Mesenchymal stem cell (in vitro differentiated cells and primary cell): ENCODE data around the gene MGMT.

Source experiments
- DNase-seq: peaks from one replicate; pipeline ENCODE4 v3.0.0-alpha.2; 2013
- H2AFZ ChIP-seq: one replicate; pipeline ENCODE4 v1.6.1; 2013; ENCODE audit warnings: low read depth, mild to moderate bottlenecking, control low read depth, inconsistent platforms, low read length, moderate library complexity
- H2AK5ac ChIP-seq: 2 replicates; pipeline ENCODE4 v1.6.1; 2013; ENCODE audit warnings: low read length, moderate library complexity, mild to moderate bottlenecking, inconsistent platforms; ENCODE audit not compliant: severe bottlenecking
- H2BK120ac ChIP-seq: one replicate; pipeline ENCODE4 v1.6.1; 2013; ENCODE audit warnings: low read depth, mild to moderate bottlenecking, inconsistent platforms, low read length, moderate library complexity
- H2BK12ac ChIP-seq, 2 experiments: one replicate each; pipeline ENCODE4 v1.6.1; 2013; ENCODE audit warnings: inconsistent platforms in 2 of 2, low read length in 2 of 2, mild to moderate bottlenecking in 2 of 2, moderate library complexity in 2 of 2, control low read depth in 1 of 2
- H2BK15ac ChIP-seq: one replicate; pipeline ENCODE4 v1.6.1; 2013; ENCODE audit warnings: mild to moderate bottlenecking, low read depth, inconsistent platforms; ENCODE audit not compliant: poor library complexity, severe bottlenecking
- H2BK5ac ChIP-seq: 2 replicates; pipeline ENCODE4 v1.6.1; 2013; ENCODE audit warnings: low read depth, mild to moderate bottlenecking, low read length, control low read depth, inconsistent platforms; ENCODE audit not compliant: poor library complexity, severe bottlenecking
- H3K14ac ChIP-seq, 2 experiments: one replicate each; pipeline ENCODE4 v1.6.1; 2013; ENCODE audit warnings: inconsistent platforms in 2 of 2, low read length in 2 of 2, control low read depth in 1 of 2, mild to moderate bottlenecking in 1 of 2, moderate library complexity in 1 of 2
- H3K18ac ChIP-seq, 2 experiments: one replicate each; pipeline ENCODE4 v1.6.1; 2013; ENCODE audit warnings: inconsistent platforms in 2 of 2, low read length in 2 of 2, control low read depth in 1 of 2, low read depth in 1 of 2, mild to moderate bottlenecking in 1 of 2
- H3K23ac ChIP-seq, 2 experiments: one replicate each; pipeline ENCODE4 v1.6.1; 2013; ENCODE audit warnings: inconsistent platforms in 2 of 2, low read length in 2 of 2, mild to moderate bottlenecking in 2 of 2, moderate library complexity in 2 of 2, control low read depth in 1 of 2
- H3K27ac ChIP-seq: 2 replicates; pipeline ENCODE4 v1.5.1; 2013; ENCODE audit warnings: mild to moderate bottlenecking, moderate library complexity, low read length, control low read depth, inconsistent platforms; ENCODE audit not compliant: poor library complexity, severe bottlenecking
- H3K27me3 ChIP-seq, 2 experiments: 2 replicates each; pipeline versions ENCODE4 v1.6.1 to v1.7.0; 2013; ENCODE audit warnings: low read length in 2 of 2, mild to moderate bottlenecking in 2 of 2, moderate library complexity in 2 of 2, control low read depth in 1 of 2, inconsistent platforms in 1 of 2; ENCODE audit not compliant: control insufficient read depth in 1 of 2, insufficient read depth in 1 of 2
- H3K36me3 ChIP-seq, 2 experiments: 2 replicates each; pipeline versions ENCODE4 v1.6.1 to v1.7.0; 2013; ENCODE audit warnings: low read length in 2 of 2, control low read depth in 1 of 2, inconsistent platforms in 1 of 2, low read depth in 1 of 2, mild to moderate bottlenecking in 1 of 2; ENCODE audit not compliant: insufficient read depth in 2 of 2, control insufficient read depth in 1 of 2
- H3K4ac ChIP-seq, 2 experiments: one replicate each; pipeline ENCODE4 v1.6.1; 2013; ENCODE audit warnings: inconsistent platforms in 2 of 2, low read length in 2 of 2, mild to moderate bottlenecking in 2 of 2, moderate library complexity in 2 of 2, control low read depth in 1 of 2, low read depth in 1 of 2
- H3K4me1 ChIP-seq: 2 replicates; pipeline ENCODE4 v1.6.1; 2013; ENCODE audit warnings: low read depth, low read length, control low read depth; ENCODE audit not compliant: control insufficient read depth, insufficient read depth
- H3K4me2 ChIP-seq: 2 replicates; pipeline ENCODE4 v1.6.1; 2013; ENCODE audit warnings: low read length, mild to moderate bottlenecking, inconsistent platforms; ENCODE audit not compliant: poor library complexity, severe bottlenecking
- H3K4me3 ChIP-seq, 2 experiments: 2 replicates each; pipeline versions ENCODE4 v1.5.1 to v1.7.0; 2013; ENCODE audit warnings: low read length in 2 of 2, mild to moderate bottlenecking in 2 of 2, control low read depth in 1 of 2, low read depth in 1 of 2; ENCODE audit not compliant: insufficient read depth in 1 of 2
- H3K79me1 ChIP-seq: replicated peaks from 2 replicates; pipeline ENCODE4 v1.6.1; 2013; ENCODE audit warnings: mild to moderate bottlenecking, control low read depth, low read length, inconsistent platforms; ENCODE audit not compliant: poor library complexity, severe bottlenecking
- H3K9ac ChIP-seq: 2 replicates; pipeline ENCODE4 v1.7.0; 2013; ENCODE audit warnings: mild to moderate bottlenecking, low read length, moderate library complexity
- H3K9me3 ChIP-seq: 2 replicates; pipeline ENCODE4 v1.7.0; 2013; ENCODE audit warnings: mild to moderate bottlenecking, low read length; ENCODE audit not compliant: control insufficient read depth
- H4K8ac ChIP-seq: one replicate; pipeline ENCODE4 v1.6.1; 2013; ENCODE audit warnings: inconsistent platforms, mild to moderate bottlenecking, low read length, moderate library complexity
- H4K91ac ChIP-seq: one replicate; pipeline ENCODE4 v1.6.1; 2013; ENCODE audit warnings: mild to moderate bottlenecking, low read length, inconsistent platforms
- WGBS: methylation state at CpG from one replicate; pipeline ENCODE4 v1.1.7; 2013; ENCODE audit warnings: mixed read lengths; 5-methylcytosine and 5-hydroxymethylcytosine counted together

Gene MGMT

DNA sequence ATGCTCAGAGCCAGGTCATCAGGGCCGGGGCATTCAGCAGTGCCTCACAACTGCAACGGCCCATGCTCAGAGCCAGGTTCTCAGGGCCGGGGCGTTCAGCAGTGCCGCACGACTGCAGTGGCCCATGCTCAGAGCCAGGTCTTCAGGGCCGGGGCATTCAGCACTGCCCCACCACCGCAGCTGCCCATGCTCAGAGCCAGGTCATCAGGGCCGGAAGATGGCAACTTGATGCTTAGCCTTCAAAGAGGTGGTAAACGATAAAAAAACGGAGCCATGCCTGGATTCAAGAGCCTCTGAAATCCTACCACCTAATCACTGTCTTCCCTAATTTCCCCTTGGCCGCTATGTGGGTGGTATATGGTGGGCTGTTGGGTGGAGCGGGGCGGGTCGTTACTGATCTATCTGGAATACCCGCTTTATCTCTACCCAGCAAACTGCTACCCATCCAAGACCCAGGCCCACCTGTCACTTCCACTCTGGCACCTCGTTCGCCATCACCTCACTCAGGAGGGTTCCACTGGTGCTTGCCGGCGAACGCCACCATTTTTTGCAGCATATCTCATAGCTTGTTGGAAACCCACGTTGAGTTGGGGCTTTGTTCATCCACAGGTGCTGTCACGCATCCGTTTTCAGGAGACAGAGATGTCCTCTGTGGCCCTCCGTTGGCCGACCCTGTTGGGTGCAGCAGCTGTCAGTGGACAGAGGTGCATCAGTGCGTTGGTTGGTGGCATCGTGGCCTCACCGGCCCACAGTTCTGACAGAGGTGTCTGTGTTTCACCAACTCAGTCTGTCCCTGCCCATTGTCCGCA is 275.9 kb downstream of the MGMT start:
- no peak overlapping the region for H2BK120ac ChIP-seq
- no peak overlapping the region for H3K4ac ChIP-seq
- no peak overlapping the region for H3K27ac ChIP-seq
- no peak overlapping the region for H4K91ac ChIP-seq
- H2AK5ac ChIP-seq, result no peak overlapping the region
- no peak overlapping the region for H2AFZ ChIP-seq
- H3K79me1 ChIP-seq, result peaks cover 2% of the 10 kb centered on the region
- H3K14ac ChIP-seq, result no peak overlapping the region
- H2BK15ac ChIP-seq, result no peak overlapping the region
- no peak overlapping the region for H2BK5ac ChIP-seq
- H3K9ac ChIP-seq, result no peak overlapping the region
- H4K8ac ChIP-seq, result no peak overlapping the region
- H3K4me3 ChIP-seq, result no peak overlapping the region
- H3K9me3 ChIP-seq, result no peaks in the 10 kb centered on the region
- no peaks in the 10 kb centered on the region for H3K4me1 ChIP-seq
- no peak overlapping the region for H3K23ac ChIP-seq
- no peak overlapping the region for H3K18ac ChIP-seq
- no peak overlapping the region for H3K4me2 ChIP-seq
- no peak for DNase-seq
- 92% methylated on average over 23 of the region's 30 CpGs for WGBS
- H2BK12ac ChIP-seq, result no peak overlapping the region
- peaks cover 0 to 11% of the 10 kb centered on the region in 2 experiments for H3K36me3 ChIP-seq
- H3K27me3 ChIP-seq, result no peaks in the 10 kb centered on the region

DNA sequence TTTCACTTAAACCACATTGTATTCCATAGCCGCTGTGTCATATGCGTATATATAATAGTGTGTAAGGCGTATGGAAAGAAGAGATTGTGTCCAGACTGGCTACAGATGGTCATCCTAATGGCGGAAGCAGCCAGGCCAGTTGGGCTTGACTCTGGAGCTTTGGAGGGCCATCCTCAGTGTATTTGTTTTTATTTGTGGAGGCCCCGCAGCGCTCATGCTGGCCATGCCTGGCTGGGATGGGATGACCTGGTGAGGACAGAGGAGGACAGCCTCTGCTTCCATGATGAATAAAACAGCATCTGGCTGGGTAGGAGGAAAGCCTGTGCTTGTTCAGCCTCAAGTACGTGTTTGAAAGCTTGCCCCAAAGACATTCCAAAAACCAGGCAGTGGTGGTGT is 276.7 kb downstream of the MGMT start:
- Histone ChIP-seq H4K91ac (no peak overlapping the region), H2BK120ac (no peak overlapping the region), H3K18ac (no peak overlapping the region), H3K27ac (no peak overlapping the region), H3K27me3 (no peaks in the 10 kb centered on the region), H3K4ac (no peak overlapping the region), H3K4me3 (no peak overlapping the region), H2BK15ac (no peak overlapping the region), H2BK12ac (no peak overlapping the region), H2AFZ (no peak overlapping the region), H3K23ac (no peak overlapping the region), H3K4me2 (no peak overlapping the region), H3K14ac (no peak overlapping the region), H4K8ac (no peak overlapping the region), H3K79me1 (peaks cover 2% of the 10 kb centered on the region), H2AK5ac (no peak overlapping the region), H2BK5ac (no peak overlapping the region), H3K9me3 (peaks cover 7% of the 10 kb centered on the region), H3K9ac (no peak overlapping the region), H3K4me1 (no peaks in the 10 kb centered on the region), H3K36me3 (peaks cover 0 to 11% of the 10 kb centered on the region in 2 experiments)
- no peak for DNase-seq
- WGBS, result 95% methylated on average over 7 of the region's 7 CpGs

DNA sequence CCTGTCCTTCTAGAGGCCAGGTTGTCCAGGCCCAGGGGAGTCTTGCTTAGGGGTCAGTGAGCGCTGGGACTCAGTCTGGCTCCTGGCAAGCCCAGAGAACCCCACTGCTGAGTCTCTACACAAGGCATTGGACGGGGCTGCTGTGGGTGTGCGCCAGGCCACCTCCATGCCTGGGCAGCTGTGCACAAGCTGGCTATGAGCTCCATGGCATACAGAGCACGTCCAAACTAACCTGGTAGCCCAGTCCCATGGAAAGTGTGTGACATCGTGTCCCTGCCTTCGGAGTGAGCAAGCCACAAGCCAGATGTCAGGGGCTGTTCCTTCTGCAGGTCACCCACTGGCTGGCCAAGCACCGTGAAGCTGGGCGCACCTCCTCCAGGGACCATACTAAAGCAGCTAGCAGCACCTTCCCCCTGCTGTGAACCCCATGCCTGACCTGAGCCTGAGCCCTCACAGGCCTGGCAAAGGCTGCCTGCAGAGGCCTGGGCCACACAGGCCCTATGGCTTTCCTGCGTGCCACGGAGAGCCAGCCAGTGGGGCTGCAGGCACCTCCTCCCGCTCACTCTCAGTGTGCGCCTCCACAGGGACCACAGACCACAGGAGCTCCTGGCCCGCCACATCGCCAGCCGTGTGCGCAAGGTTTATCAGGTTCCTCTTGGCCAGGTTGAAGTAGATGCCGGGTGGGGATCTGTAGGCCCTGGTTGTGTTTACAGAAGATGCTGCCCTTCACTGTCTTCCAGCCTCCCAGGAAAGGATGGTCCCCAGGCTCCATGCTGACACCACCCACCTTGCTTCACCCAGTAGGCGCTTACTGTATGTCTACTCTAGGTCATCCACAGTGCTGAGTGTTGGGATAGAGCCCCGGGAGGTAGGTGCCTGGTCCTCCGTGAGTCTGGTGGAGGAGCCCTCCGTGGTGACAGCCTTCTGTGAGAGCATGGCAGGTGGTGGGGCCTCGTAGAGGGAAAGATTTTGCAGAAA is 277.4 kb downstream of the MGMT start:
- H3K4me1 ChIP-seq, result no peaks in the 10 kb centered on the region
- H3K79me1 ChIP-seq, result peaks cover 2% of the 10 kb centered on the region
- no peak overlapping the region for H2BK120ac ChIP-seq
- no peak overlapping the region for H3K27ac ChIP-seq
- H2BK5ac ChIP-seq, result no peak overlapping the region
- WGBS, result 91% methylated on average over 22 of the region's 22 CpGs
- no peak overlapping the region for H4K8ac ChIP-seq
- H3K18ac ChIP-seq, result no peak overlapping the region
- H3K4me2 ChIP-seq, result no peak overlapping the region
- no peak overlapping the region for H3K9ac ChIP-seq
- DNase-seq, result no peak
- no peak overlapping the region for H3K4me3 ChIP-seq
- no peak overlapping the region for H2BK12ac ChIP-seq
- no peak overlapping the region for H3K4ac ChIP-seq
- no peak overlapping the region for H2AFZ ChIP-seq
- H2BK15ac ChIP-seq, result no peak overlapping the region
- peaks cover 0 to 11% of the 10 kb centered on the region in 2 experiments for H3K36me3 ChIP-seq
- H3K23ac ChIP-seq, result no peak overlapping the region
- H4K91ac ChIP-seq, result no peak overlapping the region
- H3K27me3 ChIP-seq, result no peaks in the 10 kb centered on the region
- peaks cover 14% of the 10 kb centered on the region for H3K9me3 ChIP-seq
- H3K14ac ChIP-seq, result no peak overlapping the region
- no peak overlapping the region for H2AK5ac ChIP-seq

DNA sequence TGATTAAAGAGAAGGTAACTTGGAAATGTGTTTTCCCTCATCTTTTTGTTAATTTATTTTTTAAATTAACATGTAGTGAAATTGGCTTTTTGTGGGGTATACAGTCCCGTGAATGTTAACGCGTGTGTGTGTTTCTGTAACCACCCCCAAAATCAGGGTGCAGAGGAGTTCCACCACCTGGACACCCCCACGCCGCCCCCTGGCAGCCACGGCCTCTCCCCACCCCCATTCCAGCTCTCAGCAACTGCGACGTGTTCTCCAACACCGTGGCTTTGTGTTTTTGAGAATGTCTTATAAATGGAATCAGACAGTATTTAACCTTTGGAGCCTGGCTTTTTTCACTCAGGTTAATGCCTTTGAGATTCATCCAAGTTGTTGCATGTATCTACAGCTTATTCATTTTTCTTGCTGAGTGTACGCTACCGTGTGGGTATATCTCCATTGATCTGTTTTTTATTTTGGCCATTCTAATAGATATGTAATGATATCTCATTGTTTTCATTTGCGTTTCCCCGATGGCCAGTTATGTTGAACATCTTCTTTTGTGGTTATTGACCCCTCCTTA is 278.2 kb downstream of the MGMT start:
- 98% methylated on average over 5 of the region's 13 CpGs for WGBS
- Histone ChIP-seq H2BK120ac (no peak overlapping the region), H3K36me3 (peaks cover 0 to 11% of the 10 kb centered on the region in 2 experiments), H3K27me3 (no peaks in the 10 kb centered on the region), H3K14ac (no peak overlapping the region), H3K79me1 (no peaks in the 10 kb centered on the region), H3K18ac (no peak overlapping the region), H2BK5ac (no peak overlapping the region), H2BK12ac (no peak overlapping the region), H3K4me1 (no peaks in the 10 kb centered on the region), H2AFZ (no peak overlapping the region), H3K9ac (no peak overlapping the region), H4K91ac (no peak overlapping the region), H2BK15ac (no peak overlapping the region), H3K23ac (no peak overlapping the region), H3K4ac (no peak overlapping the region), H3K9me3 (peaks cover 15% of the 10 kb centered on the region), H2AK5ac (no peak overlapping the region), H3K27ac (no peak overlapping the region), H3K4me3 (no peak overlapping the region), H4K8ac (no peak overlapping the region), H3K4me2 (no peak overlapping the region)
- DNase-seq, result no peak
